ENCODE results near the gene CBARP.
A peak's percentile ranks its signal among the peaks of the same experiment; 100 is the strongest.

The CBARP gene, protein sequence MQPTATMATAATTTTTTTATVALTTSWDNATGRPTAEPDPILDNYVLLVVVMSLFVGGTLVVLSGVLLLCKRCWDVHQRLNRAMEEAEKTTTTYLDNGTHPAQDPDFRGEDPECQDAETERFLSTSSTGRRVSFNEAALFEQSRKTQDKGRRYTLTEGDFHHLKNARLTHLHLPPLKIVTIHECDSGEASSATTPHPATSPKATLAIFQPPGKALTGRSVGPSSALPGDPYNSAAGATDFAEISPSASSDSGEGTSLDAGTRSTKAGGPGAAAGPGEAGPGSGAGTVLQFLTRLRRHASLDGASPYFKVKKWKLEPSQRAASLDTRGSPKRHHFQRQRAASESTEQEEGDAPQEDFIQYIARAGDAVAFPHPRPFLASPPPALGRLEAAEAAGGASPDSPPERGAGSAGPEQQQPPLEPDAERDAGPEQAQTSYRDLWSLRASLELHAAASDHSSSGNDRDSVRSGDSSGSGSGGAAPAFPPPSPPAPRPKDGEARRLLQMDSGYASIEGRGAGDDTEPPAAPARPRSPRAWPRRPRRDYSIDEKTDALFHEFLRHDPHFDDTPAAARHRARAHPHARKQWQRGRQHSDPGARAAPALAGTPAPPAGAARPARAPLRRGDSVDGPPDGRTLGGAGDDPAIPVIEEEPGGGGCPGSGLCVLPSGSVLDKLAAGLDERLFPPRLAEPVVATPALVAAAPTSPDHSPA

DNA sequence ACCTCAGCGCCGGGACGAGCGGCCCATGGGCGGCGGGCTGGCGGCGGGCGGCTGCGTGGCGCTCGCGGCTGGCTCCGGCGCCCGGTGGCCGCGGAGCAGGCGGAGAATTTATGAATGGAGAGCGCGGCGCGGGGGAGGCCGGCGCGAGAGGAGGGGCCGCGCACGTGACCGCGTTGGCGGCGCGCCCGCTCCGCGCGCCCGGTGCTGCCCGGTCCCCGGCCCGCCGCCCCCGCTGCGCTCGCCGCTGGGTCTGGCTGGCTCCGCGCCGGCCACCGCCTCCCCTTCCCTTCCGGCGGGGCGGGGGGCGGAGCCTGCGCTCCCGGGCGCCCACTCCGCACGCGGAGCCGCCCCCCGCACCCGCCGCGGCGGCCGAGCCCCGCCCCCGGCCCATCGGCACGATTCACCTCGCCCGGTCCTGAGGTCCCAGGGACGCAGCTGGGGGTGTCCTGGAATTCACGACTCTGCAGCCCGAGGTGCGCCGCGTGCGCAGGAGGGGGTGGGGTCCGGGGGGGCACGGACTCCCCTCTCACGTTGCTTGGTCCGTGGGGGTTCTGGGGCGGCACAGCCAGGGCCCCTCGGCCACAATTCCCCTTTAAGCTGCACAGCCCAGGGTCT lies at the start of gene CBARP:
Gene CBARP (minus strand): TSS at position 252 of the 615 bp plus-strand sequence. CDS start 1,905 bp downstream, outside the sequence.
- no peak for DNase-seq

DNA sequence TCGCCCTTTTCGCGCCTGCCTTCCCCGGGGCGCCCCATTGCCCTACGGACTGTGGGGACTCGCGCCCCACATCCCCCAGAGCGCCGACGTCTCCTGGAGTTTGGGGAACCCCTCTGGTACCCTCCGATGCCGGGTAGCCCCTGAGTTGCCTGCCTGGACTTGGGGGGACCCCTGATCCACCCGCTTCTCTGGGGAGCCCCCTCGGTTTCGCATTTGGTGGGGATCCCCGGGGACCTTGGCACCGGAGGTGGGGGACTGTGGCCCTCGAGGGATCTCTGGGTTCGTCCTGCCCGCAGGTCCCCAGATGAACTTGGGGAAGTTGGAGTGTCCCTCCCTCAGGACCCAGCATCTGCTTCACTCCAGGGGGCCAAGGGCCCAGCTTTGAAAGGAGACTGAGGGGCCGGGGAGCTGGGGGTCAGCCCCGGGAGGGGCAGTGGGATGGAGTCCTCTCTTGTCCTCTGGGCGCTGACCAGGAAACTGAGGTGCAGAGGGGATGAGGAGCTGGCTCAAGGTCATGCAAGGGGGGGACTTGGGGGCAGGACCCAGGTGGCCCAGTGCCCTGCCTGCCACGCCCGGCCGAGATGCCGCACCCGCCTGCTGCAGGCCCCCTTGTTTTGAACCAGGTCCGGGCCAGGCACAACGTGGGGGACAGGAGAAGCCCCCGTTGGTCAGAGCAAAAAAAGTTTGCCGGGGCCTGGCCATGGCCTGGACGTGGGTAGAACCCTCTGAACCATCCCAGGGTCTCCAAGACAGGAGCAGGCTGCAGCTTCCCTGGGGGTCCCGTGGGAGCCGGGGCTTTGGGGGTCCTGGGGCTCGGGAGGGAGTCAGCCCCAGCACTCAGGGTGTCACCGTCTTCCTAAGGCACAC lies 48.9 kb upstream of the CBARP start:
- DNase-seq = no peak

DNA sequence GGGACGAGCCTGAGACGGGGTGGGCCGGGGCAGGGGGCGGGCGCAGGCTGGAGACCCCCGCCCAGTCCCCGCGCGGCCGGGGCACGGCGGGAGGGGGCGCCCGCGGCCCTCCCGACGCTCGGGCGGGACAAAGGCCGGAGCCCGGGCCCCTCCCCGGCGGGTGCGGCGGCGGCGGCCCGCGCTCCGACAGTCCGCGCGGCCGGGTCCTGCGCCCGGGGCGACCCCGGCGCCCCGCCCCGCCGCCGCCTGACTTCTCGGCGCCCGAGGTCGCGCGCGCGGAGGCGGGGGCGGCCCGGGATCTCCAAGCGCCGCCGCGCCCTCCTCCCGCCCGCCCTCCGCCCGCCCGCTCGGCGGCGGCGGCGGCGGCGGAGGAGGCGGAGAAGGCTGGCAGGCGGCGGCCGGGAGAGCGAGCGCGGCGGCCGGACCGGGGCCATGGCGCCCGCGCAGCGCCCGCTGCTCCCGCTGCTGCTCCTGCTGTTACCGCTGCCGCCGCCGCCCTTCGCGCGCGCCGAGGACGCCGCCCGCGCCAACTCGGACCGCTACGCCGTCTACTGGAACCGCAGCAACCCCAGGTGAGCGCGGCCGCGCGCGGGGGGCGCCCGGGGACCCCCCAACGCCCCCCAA lies 48.0 kb upstream of the CBARP start, which contains the start of gene EFNA2:
Gene EFNA2 (plus strand): TSS at position 137 of the 624 bp plus-strand sequence. CDS start 296 bp downstream, at position 433.
- DNase-seq = no peak

DNA sequence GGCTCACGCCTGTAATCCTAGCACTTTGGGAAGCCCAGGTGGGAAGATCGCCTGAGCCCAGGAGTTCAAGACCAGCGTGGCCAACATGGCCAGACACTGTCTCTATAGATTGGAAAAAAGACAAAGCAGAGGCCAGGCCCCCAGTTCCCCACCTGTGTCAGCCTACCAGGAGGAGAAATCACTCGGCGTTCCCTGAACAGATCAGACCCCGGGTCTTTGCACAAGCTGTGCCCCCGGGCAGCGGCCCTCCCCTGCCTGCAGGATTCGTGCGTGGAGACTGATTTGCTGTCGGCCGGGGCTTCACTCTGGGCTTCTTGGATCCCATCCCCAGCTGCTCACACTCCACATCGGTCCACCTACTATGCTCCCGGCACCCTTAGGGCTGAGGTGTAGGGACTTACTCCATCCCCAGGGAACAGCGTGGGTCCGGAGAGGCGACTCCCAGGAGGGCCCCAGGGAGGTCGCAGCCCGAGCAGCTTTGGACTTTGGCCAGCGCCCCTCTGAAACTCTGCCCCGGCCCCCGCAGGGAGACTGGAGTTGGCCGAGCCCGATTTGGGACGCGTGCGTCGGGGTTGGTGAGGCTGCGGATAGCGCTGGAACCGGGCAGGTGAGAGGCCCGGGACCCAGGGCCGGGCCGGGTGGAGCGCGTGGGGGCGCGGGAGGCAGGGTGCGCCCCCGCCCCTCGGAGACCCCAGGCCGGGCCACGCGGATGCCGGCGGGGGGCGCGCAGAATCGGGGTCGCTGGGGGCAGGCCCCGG lies 47.4 kb upstream of the CBARP start:
- DNase-seq = no peak

DNA sequence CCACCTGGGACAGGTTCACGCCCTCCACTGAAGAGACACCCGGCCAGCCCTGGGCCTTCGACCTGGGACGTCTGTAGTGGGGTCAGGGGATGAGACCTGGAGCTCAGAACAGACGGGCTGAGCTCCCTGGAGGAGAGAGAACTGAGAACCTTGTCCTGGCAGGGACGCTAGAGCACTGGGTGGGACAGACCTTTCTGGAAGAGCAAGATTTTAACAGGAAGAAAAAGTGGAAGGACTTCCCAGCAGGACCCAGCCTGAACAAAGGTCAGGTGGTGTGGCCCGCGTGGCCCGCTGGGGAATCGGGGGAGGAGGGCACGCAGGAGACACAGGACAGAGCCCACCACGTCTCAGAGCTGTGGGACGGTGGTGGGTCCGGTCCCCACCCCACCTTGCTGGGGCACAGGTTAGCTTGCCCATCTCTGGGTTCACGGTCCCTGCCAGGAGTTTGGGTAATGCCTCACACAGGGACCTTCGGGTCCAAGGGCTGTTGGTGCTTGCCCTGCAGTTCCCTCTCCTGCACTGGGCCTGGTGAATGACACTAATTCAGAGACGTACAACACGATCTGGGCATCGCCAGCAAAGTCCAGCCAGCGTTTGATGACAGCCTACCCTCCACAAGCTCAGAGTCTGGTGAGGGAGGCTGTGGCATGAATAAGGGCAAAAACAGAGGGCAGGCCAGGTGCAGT lies 46.6 kb upstream of the CBARP start:
- DNase-seq = no peak

DNA sequence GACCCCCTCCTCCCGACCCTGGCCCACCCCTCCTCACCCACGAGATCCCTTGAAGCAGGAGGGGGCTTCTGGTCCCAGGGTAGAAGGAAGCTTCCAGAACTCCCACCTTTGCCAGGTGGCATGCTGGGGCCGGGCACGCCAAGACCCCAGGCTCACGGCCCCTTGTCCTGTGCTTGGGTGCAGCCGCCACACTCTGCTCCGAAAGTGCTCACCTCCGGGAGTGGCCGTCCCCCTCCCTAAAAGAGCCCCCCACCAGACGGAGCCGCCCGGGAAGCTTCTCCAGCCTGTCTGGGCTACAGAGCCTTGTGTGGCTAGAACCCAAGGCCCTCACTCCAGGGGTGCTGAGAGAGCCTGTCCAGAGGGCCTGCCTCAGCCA lies 46.1 kb upstream of the CBARP start:
- DNase-seq = no peak

DNA sequence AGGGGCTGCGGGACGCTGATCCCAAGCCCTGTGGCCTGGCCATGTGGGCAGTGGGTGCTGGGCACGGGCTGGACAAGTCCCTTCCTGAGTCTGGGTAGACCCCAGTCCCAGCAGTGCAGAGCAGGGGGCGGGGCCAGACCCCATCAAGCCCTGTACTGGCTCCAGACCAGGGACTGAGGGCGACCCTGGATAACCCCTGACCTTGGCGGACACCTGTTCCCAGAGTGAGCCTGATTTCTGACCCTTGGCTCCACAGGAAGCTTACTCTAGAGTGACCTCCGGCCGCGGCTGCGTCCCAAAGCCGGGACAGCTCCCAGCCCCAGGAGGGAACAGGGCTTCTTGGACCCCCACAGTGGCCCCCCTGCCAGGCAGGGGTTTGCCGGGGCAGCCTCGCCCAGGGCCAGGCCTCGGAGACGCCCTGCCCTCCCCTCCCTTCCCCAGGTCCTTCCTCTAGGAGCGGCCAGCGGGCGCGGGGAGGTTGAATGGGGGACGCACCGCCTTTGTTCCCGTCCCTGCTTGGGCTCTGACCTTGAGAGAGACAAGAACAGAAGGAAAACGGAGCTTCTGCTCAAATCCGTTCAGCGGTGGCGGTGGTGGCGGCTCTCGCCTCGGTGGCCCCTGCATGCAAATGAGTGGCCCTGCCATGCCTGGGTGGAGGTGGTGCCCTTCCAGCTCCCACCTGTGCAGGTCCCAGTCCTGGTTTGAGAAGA lies 45.6 kb upstream of the CBARP start:
- no peak for DNase-seq

DNA sequence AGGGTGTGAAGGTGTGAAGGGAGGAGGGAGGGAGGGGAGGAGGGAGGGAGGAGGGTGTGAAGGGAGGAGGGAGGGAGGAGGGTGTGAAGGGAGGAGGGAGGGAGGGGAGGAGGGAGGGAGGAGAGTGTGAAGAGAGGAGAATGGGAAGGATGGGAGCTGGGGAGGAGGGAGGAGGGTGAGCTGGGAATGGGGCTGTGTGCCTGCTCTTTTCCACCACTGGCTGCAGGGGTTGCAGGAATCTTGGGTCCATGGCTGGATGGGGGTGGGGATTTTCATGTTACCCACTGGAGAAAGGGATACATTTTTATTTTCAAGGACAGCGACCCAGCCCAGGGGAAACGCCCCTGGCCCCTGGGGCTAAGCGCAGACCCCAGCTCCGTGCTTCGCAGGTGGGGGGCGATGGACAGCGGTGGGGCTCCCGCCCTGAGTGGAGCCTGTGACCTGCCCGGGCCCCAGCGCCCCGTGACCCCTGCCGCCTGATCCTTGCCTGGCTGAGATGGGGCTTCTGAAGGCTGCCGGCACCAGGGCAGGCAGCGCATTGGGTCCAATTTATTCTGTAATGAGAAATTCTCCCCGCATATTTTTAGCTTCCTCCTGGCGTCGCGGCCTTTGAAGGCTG lies 44.9 kb upstream of the CBARP start:
- DNase-seq = no peak

DNA sequence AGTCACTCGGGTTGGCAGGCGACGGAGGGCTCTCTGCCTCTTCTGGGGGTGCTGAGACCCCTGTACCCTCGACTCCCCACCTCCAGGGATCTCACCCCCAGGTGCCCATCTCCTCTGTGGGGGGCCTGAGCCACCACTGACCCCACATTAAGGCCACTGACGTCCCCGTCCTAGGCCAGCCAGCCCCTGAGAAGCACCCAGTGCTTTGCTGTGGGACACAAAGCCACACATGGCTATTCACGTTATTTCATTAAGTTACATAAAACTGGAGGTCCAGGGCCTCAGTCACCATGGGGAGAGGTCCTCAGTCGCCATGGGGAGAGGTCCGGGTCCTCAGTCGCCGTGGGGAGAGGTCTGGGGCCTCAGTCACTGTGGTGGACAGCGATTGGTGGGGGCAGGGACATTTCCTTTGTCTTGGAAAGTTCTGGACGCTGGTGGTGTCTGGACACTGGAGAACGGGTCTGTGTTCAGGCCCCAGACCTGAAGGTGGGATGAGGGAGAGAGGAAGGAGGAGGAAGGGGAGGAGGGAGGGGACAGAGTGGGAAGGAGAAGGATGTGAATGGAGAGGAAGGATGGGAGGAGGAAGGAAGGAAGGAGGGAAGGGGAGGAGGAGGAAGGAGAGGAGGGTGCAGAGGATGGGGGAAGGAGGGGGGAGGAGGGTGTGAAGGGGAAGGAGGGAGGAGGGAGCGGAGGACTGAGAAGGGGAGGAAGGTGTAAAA lies 43.9 kb upstream of the CBARP start:
- no peak for DNase-seq

DNA sequence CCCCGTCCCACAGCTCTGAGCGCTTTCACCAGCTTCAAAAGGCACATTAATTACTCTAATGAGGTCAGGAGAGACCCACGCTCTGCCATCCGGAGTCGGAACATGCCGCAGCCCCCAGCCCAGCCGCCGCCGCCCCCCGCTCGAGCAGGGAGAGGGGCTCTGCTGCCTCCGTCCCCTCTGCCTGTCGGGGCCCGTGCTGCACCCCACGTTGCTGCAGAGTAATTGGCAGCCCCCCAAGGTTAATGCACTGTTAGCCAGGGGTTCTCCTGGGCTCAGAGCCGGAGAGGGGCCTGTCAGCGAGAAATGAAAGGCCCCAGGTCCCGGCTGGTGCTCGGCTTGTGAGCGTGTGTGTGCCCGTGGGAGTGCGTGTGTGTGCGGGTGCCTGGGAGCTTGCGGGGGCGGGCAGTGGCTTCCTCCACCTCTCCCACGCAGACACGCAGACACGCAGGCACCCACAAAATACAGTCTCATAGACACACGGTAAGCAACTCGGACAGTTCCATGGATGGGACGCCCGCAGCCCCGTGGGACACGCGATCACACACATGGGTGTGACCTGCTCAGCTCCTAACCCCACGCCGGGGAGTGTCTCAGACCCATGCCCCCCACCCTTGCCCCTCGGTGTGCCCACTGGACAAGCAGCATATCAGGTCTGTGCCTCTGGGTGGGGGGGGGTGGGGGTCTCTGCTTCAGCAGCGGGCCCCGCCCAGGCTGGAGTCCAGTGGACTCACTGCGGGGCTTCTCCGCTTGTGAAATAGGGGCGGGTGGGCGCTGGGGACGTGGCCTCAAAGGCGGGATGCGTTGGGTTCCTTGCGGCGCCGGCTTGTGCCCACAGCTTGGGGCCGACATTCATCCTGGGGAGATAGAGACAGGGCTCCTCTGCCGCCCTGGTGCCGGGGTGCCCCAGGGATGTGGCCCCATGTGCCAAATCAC lies 43.1 kb upstream of the CBARP start:
- no peak for DNase-seq

DNA sequence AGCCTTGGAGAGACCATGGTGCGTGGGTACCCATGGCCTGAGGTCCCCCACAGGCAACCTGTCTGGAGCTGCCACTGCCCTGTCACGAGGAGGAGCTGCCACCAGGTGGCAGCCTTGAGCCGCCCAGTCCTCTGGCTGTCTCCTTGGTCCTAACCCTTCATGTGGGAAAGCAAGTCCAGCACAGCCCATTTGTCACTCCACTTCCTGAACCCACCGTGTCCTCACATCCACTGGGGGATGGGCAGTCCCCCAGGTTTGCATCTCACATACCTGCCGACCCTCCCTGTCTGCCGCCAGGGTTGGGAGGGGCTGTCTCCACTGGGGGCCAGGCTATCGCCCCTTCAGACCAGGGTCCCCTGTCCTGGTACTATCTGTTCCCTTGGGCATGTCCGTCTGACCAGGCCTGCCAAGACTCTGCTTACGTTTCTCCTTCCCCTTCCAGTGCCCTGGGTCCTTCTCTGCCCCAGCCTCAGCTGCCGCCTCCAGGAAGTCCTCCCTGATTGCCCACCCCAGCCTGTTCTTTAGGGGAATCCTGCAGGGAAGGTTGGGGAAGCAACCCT lies 42.1 kb upstream of the CBARP start:
- DNase-seq = peak; percentile 37

DNA sequence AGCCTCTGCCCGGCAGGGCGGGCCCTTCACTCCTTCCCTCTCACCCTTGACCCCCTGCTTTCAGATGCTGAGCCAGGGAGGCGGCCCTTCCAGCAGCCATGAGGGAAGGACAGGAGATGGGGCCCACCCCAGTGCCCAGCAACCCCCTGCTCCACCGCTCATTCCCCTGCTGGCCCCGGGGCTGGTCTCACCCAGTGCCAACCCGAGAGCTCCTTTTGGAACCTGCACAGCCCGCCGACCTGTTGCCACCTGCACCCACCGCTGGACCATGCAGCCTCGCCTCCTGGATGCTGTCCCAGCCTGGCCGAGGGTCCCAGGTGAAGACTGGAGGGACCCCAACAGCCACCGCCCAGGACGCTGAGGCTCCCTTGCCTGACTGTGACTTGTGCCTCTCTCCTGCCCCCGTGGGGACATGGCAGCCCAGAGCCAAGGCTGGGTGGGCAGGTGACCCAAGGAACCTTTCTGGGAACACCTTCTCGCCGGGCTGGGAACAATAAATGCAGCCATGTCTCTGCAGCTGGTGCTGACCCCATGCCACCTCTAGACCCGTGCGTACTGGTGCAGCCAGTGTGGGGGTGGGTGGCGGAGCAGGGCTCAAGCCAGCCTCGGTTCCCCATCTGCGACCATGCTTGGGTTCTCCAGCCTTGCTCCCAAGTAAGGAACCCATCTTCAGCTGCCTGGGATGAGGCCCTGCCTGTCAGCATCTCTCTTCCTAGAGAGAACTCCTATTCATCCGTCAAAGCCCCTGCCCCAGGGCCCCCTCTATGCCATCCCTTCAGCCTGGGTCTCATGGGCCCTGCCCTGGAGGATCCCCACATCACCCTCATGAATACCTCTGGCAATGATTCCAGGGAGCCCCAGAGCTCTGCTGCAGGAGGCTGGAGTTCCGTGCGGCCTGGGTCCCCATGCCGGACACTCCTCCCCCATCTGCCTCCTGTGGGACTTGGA lies 41.2 kb upstream of the CBARP start:
- no peak for DNase-seq

DNA sequence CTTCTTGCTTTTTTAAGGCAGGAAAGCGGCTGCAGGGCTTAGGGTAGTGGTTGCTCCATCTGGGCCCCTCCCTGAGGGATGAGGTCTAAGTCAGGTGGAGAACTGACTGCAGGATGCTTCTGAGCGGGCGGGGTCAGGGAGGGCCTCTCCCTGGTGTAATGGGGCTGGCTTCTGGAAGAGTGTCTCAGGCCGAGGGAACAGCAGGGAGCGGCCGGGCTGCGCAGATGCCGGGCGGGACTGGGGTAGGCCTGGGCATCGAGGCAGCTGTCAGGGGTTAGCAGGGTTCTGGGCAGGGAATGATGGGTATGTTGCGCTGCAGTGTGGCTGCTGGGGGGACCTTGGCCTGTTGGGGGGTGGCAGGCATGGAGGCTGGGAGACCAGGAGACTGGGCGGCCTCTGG lies 40.3 kb upstream of the CBARP start:
- DNase-seq = no peak

DNA sequence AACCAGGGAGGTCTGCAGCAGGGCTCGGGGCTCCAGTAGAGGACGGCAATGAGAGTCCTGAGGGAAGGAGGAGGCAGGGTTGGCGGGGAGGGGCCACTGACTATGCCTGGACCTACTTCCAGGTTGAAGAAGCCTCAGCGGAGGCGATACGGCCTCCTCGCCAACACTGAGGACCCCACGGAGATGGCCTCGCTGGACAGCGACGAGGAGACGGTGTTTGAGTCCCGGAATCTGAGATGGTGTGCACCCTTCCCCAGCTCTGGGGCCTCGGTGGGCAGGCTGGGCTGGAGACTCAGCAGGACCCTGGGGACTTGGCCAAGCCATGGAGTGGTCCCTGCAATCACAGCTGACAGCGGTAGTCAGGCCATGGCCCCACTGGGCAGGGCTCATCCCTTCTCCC lies 39.3 kb upstream of the CBARP start:
- DNase-seq = no peak

DNA sequence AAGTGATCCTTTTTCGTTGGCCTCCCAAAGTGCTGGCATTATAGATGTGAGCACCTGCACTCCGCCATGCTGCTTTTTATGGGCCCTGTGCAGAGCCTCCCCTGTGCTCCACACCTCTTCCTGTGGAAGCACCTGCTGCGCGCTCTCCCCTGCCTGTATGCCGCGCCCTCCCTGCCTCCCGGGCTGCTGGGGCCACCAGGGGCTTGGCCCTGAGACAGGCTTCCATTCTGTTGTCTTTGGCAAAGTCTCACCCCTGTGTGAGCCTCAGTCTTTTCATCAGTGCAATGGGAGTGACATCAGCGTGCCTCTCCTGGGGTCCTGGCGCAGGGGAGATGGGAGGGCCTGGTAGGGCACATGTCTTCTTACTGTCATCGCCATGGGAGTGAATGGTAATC lies 38.8 kb upstream of the CBARP start:
- no peak for DNase-seq

DNA sequence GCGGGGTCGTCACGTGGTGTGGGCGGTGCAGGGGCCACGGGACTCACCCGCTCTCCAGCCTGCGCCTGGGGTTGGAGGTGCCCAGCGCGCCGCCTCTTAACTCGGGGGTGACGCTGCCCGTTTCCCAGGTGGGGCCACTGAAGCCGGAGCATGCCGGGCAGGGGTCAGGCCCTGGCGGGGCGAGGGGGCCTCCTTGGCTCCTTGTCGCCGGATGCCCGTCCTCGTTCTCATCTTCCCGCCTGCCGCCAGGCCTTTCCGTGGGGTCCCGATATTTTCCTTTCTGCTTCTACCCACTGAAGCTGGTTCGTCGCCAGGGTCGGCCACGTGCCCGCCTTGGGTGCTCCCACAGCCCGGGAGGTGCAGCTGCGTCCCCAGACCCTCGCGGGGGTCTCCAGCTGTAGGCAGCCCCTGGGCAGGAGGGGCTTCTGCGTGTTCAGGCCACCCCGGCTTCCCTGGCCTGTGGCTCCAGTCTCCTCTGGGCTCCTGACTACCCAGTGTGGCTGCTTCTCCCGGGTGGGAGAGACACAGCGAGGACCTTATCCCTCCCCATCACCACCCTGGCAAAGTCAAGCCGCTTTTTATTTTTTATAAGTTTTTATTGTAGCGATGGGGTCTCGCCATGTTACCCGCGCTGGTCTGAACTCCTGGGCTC lies 38.3 kb upstream of the CBARP start:
- no peak for DNase-seq

Data from SHP77 treated with DMSO at 0.1 percent for 48 hours (cell line).